Measurements from ENCODE around the gene GLRX3.
"Not testable (repeated sequence)": the region's sequence is repeated elsewhere in the genome, so short reads cannot be mapped to it uniquely, and the experiment has no call there.

The GLRX3 gene

DNA sequence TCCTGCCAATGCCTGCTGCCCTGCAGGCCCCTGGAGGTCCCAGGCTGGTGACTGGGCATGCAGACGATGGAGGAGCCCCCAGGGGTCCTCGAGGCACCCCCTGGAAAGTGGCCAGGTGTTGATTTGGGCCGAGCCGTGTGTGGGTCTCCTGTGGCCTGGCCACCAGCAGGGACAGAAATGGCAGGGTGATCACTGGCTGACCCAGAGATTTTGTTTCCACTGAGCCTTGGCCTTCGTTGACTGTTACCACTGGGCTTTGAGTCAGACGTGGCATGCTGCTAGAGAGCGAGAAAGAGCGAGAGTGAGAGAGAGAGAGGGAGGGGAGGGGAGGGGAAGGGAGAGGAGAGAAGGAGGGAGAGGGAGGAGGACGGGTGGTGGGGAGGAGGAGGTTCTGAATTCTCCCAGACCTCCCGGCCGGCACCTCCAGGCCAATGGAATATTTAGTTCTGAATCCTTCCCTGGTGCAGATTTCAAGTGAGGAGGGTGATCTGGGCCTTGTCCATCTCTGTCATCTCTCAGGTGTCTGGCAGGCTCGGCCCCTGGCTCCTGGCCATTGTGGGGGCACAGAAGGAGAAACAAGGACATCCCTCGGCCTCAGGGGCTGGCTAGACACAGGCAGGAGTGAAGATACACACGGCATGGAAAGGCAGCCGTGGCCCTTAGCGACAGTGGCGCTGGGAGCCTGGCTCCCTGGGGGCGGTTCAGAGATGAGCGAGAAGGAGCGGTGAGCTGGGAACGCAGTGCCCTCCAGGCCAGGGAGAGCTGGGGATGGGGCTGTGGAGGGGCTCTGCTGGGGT lies 58.2 kb downstream of the GLRX3 start:
- no peak overlapping the region for H3K27ac Mint-ChIP-seq (ENCODE audit: low read depth)
- peaks cover 8% of the 10 kb centered on the region for H3K4me1 Mint-ChIP-seq
- no peak for ATAC-seq (replicated peaks; ENCODE audit: extremely low read depth, poor library complexity, severe bottlenecking)
- DNase-seq (ENCODE audit: low spot score in 2 of 2), result no peak
- no peaks in the 10 kb centered on the region for H3K9me3 Mint-ChIP-seq
- H3K36me3 Mint-ChIP-seq (ENCODE audit: insufficient read depth), result no peaks in the 10 kb centered on the region
- no peak overlapping the region for H3K4me3 Mint-ChIP-seq
- H3K27me3 Mint-ChIP-seq, result peaks cover 10% of the 10 kb centered on the region

DNA sequence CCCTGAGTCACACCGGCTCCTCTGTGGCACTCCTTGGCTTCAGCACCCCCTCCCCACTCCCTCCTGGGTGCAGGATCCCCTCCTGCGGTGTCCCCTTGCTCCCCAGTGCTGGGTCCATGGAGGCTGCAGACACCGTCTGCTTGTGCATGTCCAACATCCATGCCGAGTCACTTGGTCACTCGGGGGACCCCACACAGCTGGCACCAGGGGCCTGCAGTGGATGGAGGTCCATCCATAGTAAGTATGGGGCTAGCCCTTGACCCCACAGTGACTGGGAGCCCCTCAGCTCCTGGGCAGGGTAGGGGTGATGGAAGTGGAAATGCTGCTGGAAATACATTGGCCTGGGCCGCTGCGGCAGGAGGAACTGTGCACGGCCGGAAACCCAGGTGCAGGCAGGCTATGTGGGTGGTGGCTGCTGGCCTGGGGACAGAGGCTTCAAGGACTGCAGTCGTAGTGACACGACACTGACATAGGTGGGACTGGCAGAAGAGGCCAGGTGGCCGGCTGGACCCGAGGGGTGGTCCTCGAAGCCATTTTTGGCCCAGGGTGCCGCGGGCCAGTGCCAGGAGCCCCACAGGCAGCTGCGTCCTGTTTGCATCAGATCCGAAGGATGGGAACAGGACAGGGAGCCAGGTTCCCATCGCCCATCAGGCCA lies 58.9 kb downstream of the GLRX3 start:
- Mint-ChIP-seq H3K27ac (ENCODE audit: low read depth) (no peak overlapping the region), H3K9me3 (no peaks in the 10 kb centered on the region), H3K4me1 (peaks cover 8% of the 10 kb centered on the region), H3K36me3 (ENCODE audit: insufficient read depth) (no peaks in the 10 kb centered on the region), H3K27me3 (peaks cover 10% of the 10 kb centered on the region), H3K4me3 (no peak overlapping the region)
- DNase-seq (ENCODE audit: low spot score in 2 of 2), result no peak
- no peak for ATAC-seq (replicated peaks; ENCODE audit: extremely low read depth, poor library complexity, severe bottlenecking)

DNA sequence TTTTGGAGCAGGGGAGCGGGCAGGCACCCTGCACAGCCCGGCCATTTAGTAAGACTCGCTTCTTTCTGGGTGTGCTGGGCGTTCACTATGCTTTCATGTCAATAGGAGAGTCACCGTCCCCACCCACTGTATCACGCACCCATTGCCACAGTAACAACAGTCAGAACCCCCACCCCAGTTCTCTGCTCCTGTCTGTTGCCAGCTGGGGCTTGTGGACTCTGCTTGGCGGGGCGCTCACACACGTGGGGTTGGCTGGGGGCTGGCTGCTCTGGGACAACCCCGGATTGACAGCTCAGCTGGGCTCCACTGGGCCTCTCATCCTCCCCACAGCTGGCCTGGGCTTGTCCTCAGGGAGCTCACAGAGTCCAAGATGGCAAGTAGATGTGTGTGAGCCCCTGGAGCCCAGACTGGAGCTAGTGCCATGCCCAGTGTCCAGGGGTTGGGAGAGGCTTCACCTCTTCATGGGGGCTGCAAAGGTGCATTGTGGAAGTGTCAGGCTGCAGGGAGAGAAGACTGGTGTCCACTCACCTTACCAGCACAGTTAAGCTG lies 59.6 kb downstream of the GLRX3 start:
- ATAC-seq (replicated peaks; ENCODE audit: extremely low read depth, poor library complexity, severe bottlenecking) (no peak), DNase-seq (ENCODE audit: low spot score in 2 of 2) (no peak)
- H3K27ac Mint-ChIP-seq (ENCODE audit: low read depth), result no peak overlapping the region
- H3K4me1 Mint-ChIP-seq, result peaks cover 8% of the 10 kb centered on the region
- H3K36me3 Mint-ChIP-seq (ENCODE audit: insufficient read depth), result no peaks in the 10 kb centered on the region
- peaks cover 10% of the 10 kb centered on the region for H3K27me3 Mint-ChIP-seq
- H3K9me3 Mint-ChIP-seq, result no peaks in the 10 kb centered on the region
- H3K4me3 Mint-ChIP-seq, result no peak overlapping the region

DNA sequence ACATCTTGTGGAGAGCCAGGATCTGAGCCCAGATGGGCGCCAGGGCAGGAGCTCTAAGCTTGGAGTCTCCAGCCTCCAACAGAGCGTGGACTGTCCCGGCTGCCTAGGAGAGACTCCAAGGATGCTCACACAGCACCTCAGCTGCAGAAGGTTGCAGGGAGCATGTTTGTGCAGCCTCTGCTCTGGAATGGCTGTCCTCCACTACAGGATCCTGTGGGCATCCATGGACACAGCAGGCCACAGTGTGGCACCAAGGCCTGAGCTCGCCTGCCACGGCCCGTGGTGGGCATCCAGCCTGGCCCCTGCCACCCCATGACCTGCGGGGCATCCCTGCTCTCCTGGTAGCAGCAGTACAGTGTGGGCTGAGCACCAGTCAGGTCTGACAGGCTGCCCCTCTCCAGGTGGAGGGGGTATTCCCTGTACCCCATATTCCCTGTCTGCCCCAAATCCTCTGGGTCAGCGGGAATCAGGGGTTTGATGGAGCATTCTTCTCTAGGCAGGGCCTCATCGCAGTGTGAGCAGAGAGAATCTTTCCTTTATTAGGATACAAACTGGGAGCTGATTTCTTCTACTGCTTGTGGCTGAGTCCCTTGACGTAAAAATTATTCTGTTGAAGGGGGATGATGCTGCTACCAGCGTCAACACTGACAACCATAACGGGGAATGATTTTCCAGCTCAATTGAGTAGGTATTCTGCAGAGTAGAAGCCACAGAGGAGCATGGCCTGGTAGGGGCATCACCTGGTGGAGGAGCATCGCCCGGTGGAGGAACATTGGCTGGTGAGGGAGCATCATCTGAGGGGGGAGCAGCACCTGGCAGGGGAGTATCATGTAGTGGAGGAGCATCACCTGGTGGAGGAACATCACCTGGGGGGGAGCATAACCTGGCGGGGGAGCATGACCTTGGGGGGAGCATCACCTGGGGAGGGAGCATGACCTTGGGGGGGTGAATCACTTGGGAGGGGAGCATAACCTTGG lies 60.6 kb downstream of the GLRX3 start:
- Mint-ChIP-seq H3K36me3 (ENCODE audit: insufficient read depth) (no peaks in the 10 kb centered on the region), H3K27me3 (peaks cover 3% of the 10 kb centered on the region), H3K4me1 (peaks cover 2% of the 10 kb centered on the region), H3K27ac (ENCODE audit: low read depth) (no peak overlapping the region), H3K4me3 (no peak overlapping the region), H3K9me3 (no peaks in the 10 kb centered on the region)
- no peak for ATAC-seq (replicated peaks; ENCODE audit: extremely low read depth, poor library complexity, severe bottlenecking)
- DNase-seq (ENCODE audit: low spot score in 2 of 2), result no peak

DNA sequence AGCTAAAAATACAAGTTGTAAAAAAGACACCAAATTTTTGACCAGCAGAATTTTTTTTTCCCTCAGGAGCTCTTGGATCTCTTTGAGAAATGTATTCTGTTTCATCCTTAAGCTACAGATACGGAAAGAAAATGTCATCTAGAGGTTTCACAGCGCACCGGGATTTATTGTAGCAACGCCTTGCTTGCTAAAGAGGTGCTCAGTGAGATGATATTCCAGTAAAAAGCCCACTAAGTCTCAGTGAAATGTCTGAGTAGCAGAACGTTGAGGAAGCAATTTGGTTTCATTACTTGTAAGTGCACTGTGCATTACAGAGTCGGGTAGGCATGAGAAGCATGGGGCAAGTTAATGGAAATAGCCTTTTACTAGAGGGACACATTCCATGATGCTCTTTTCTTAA lies 62.5 kb downstream of the GLRX3 start:
- ATAC-seq (replicated peaks; ENCODE audit: extremely low read depth, poor library complexity, severe bottlenecking) (no peak), DNase-seq (ENCODE audit: low spot score in 2 of 2) (no peak)
- Mint-ChIP-seq H3K4me3 (no peak overlapping the region), H3K36me3 (ENCODE audit: insufficient read depth) (no peaks in the 10 kb centered on the region), H3K4me1 (no peaks in the 10 kb centered on the region), H3K9me3 (no peaks in the 10 kb centered on the region), H3K27ac (ENCODE audit: low read depth) (no peak overlapping the region), H3K27me3 (no peaks in the 10 kb centered on the region)

DNA sequence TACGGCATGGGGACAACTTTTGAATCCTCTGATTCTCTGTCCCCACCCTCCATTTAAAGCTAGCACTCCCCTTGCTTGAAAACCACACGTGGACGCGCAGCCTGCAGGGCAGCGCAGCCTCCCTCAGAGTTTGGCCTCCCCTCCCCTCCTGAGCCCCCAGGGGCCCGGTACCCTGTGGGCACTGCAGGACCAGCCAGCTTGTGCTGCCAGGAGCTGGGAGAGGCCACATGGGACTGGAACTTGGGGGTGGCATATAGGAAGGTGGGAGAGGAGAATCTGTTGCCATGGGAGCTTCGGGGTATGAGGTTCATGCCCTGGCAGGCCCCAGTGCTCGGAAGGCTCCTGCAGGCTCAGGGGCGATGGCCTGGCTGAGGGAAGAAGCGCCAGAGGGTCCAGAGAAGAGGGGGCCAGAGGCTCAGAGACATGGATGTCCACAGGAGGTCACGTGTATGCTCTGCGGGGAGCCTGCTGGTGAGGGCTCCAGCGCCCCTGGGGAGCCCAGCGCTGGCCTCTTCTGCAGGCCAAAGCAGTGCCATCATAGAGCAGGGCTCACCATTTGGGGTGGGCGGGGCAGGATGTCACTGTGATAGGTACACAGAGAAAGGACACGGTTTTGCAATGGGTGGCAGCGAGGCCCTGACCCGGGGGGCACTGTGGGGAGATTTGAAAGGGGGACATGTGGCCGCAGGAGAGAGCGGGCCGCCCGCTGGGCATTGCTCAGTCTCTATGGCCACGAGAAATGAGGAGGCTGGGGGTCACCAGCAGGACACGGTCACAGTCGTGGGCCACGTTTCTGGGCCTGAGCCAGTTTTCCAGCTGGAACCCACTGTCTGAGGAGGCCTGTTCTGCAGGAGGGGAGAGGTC lies 64.2 kb downstream of the GLRX3 start:
- Mint-ChIP-seq H3K27me3 (no peaks in the 10 kb centered on the region), H3K4me3 (no peak overlapping the region), H3K36me3 (ENCODE audit: insufficient read depth) (no peaks in the 10 kb centered on the region), H3K27ac (ENCODE audit: low read depth) (peak overlapping the region; percentile 67), H3K4me1 (no peaks in the 10 kb centered on the region), H3K9me3 (no peaks in the 10 kb centered on the region)
- ATAC-seq (replicated peaks; ENCODE audit: extremely low read depth, poor library complexity, severe bottlenecking) (no peak), DNase-seq (ENCODE audit: low spot score in 2 of 2) (no peak)

DNA sequence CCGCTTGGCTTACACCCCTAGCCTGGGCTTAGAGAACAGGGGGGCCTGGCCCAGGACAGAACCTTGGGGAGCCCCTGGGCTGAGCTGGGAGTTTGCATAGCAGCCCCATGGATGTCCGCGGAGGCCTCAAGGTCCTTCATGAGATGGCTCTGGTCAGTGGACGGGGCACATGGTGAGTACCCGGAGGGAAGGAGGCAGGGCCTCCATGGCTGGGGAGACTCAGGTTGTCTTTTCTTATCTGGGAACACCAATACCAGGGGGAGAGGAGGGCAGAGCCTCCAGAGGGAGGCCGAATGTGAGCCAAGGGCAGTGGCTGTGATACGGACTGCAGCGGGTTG lies 64.8 kb downstream of the GLRX3 start:
- peak overlapping the region; percentile 67 for H3K27ac Mint-ChIP-seq (ENCODE audit: low read depth)
- no peaks in the 10 kb centered on the region for H3K9me3 Mint-ChIP-seq
- DNase-seq (ENCODE audit: low spot score in 2 of 2) (no peak), ATAC-seq (replicated peaks; ENCODE audit: extremely low read depth, poor library complexity, severe bottlenecking) (no peak)
- no peak overlapping the region for H3K4me3 Mint-ChIP-seq
- H3K36me3 Mint-ChIP-seq (ENCODE audit: insufficient read depth), result no peaks in the 10 kb centered on the region
- H3K4me1 Mint-ChIP-seq, result no peaks in the 10 kb centered on the region
- no peaks in the 10 kb centered on the region for H3K27me3 Mint-ChIP-seq

DNA sequence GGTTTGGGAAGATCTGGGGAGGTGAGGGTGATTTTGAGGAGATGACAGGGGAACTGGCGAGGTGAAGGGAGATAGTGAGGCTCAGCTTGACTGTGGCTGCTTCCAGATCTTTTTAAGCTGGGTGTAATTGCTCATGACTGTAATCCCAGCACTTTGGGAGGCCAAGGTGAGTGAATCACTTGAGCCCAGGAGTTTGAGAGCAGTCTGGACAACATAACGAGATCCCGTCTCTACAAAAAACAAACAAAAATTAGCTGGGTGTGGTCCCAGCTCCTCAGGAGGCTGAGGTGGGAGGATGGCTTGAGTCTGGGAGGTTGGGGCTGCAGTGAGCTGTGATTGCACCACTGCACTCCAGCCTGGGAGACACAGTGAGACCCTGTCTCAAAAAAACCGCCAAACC lies 66.0 kb downstream of the GLRX3 start:
- DNase-seq (ENCODE audit: low spot score in 2 of 2); H3K4me3 Mint-ChIP-seq; H3K27me3 Mint-ChIP-seq; ATAC-seq (replicated peaks; ENCODE audit: extremely low read depth, poor library complexity, severe bottlenecking); H3K36me3 Mint-ChIP-seq (ENCODE audit: insufficient read depth); H3K4me1 Mint-ChIP-seq; H3K9me3 Mint-ChIP-seq: not testable (repeated sequence)
- peak overlapping the region; percentile 65 for H3K27ac Mint-ChIP-seq (ENCODE audit: low read depth)

DNA sequence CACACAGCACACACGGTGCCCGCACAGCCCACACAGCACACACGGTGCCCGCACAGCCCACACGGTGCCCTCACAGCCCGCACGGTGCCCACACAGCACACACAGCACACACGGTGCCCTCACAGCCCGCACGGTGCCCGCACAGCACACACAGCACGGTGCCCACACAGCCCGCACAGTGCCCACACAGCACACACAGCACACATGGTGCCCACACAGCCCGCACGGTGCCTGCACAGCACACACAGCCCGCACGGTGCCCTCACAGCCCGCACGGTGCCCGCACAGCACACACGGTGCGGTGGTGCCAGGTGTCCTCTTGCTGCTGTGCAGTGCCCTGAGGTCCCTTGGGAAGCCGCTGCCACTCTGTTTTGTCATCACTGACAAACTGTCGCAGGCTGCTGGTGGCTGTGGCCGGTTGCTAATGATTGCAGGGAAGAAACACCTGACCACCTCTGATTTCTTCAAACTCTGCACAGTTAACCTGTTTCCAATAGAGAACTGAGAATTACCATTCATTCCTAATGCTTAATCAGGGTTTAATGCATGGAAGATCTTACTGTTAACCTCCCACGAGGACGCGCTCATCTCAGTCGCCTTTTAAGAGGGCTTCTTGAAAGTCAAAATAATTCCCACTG lies 66.9 kb downstream of the GLRX3 start:
- DNase-seq (ENCODE audit: low spot score in 2 of 2) (no peak), ATAC-seq (replicated peaks; ENCODE audit: extremely low read depth, poor library complexity, severe bottlenecking) (no peak)
- Mint-ChIP-seq H3K27ac (ENCODE audit: low read depth) (no peak overlapping the region), H3K27me3 (no peaks in the 10 kb centered on the region), H3K36me3 (ENCODE audit: insufficient read depth) (no peaks in the 10 kb centered on the region), H3K4me3 (no peak overlapping the region), H3K9me3 (no peaks in the 10 kb centered on the region), H3K4me1 (no peaks in the 10 kb centered on the region)

DNA sequence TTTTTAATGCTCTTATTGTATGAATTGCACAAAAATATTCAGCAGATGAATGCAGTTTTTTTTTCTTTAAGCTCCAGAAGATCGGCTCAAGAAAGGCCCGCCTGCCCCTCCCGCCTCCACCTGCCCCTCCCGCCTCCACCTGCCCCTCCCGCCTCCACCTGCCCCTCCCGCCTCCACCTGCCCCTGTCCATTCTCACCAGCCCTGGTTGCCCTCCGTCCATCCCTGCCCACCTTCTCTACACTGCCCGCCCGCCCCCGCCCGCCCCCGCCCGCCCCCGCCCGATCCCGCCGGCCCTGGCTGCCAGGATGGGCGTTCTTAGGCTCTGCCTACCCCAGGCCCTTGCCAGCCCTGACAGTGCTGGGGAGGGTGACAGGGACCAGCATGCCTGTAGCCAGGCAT lies 67.4 kb downstream of the GLRX3 start:
- Mint-ChIP-seq H3K36me3 (ENCODE audit: insufficient read depth) (no peaks in the 10 kb centered on the region), H3K4me1 (no peaks in the 10 kb centered on the region), H3K9me3 (no peaks in the 10 kb centered on the region), H3K27ac (ENCODE audit: low read depth) (no peak overlapping the region), H3K4me3 (no peak overlapping the region), H3K27me3 (no peaks in the 10 kb centered on the region)
- ATAC-seq (replicated peaks; ENCODE audit: extremely low read depth, poor library complexity, severe bottlenecking), result no peak
- DNase-seq (ENCODE audit: low spot score in 2 of 2), result no peak

DNA sequence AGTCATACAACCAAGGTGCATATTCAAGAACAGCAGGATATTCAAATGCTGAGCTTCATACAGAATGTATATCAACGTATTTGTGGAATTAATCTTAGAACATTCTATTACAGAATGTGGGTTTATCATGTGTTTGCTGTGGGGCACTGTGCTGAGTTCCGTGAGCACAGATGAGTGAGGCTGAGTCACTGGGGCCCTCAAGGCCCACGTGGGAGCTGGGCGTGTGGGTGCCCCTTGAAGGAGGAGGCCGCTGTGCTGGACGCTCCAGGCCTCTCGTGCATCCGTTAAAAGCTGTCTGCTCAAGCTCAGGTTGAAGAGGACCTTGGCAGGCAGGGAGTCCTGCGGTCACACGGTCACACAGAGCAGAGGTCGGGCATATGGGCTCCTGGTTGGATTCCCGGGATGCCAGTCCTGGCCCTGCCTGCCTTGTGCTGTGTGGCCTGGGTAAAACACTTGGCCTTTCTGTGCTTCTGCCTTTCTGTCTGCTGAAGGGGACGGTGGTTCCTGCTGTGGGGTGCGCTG lies 70.1 kb downstream of the GLRX3 start:
- Mint-ChIP-seq H3K36me3 (ENCODE audit: insufficient read depth) (no peaks in the 10 kb centered on the region), H3K4me1 (no peaks in the 10 kb centered on the region), H3K27ac (ENCODE audit: low read depth) (no peak overlapping the region), H3K9me3 (no peaks in the 10 kb centered on the region), H3K4me3 (no peak overlapping the region), H3K27me3 (no peaks in the 10 kb centered on the region)
- DNase-seq (ENCODE audit: low spot score in 2 of 2) (no peak), ATAC-seq (replicated peaks; ENCODE audit: extremely low read depth, poor library complexity, severe bottlenecking) (no peak)

Measured in central memory CD8-positive, alpha-beta T cell (primary cell).